HG03442 (cell line): ENCODE data around the gene ALDH16A1.

Source experiments
- ATAC-seq: cut with Tn5 transposase; IDR thresholded peaks from one replicate; pipeline ENCODE4 v1.9.1; 2021; ENCODE audit warnings: mild to moderate bottlenecking, moderate library complexity; ENCODE audit not compliant: unreplicated experiment

Gene ALDH16A1

DNA sequence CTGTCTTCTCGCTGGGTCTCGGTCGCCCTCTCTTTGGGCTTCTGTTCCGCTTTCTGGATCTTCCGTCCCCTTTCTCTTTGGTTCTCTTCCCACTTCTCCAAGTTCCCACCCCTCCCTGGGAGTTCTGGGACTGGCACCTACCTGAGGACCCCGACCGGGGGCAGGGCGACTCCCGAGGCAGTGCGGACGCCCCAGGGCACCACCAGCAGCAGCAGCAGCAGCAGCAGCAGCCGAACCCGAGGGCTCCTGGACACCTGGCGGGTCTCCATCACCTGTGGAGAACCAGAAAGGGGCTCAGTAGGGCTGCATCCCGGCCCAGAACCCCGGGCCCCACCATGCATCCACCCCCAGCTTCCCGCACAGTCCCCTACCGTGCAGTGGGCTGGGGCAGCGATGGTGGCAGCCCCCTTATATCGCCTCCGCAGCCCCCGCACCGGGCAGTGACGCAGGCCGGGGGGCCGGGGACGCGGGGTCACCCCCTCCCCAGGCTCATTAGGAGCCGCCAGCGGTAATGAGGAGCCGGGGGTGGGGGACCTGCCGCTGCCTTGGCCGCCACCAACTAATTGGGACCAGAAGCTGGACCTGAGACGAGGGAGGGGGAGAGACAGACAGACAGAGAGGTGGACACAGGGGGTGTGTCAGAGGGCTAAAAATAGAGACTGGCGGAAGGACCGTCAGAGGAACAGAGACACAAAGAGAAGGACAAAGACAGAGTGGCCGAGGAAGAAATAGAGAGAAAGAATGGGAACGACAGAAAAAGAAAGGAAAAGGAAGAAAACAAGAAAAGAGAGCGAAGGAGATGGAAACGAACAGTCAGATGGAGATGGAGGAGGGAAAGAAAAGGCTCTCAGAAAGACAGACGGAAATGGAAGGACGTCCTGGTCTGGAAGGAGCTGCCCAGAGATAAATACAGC, 29.7 kb upstream of the ALDH16A1 start, which contains the start of gene PTH2:
TSS of gene PTH2 (minus strand) at position 371 of the 914 bp plus-strand sequence. CDS start at position 269, 102 bp downstream.
- ATAC-seq: no peak

DNA sequence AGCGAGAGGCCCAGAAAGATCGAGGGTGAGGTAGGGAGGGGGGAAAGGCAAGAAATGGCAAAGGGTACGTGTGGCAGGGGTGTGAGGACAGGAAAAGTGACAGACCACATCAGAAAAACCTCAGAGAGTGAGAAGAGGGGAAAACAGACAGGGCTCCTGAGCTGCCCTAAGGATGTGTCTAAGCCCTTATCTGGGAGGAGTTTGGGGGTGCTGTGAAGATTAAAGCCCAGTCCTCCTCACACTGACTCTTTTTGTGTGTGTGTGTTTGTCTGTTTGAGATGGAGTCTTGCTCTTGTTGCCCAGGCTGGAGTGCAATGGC, 29.1 kb upstream of the ALDH16A1 start:
- no peak for ATAC-seq

DNA sequence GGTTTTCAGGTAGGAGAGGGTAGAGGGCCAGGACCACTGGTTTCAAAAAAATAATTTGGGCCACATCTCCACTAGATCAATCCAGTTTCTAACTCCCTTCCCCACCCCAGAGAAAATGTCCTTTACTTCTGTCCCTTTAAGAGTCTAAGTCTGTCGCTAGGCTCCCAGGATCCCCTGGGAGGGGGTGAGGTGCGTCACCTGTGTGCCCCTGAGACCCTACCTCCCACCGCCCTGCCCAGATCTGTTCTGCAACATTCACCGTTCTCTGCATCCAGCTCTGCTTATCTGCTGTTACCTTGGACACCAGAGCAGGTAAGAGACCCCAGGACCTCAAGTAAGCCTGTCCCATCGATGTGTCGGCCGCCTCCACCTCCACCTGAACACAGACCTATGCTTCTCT, 27.8 kb upstream of the ALDH16A1 start, which contains the start of gene GFY:
TSS of gene GFY (plus strand) at position 211 of the 400 bp plus-strand sequence. CDS start 1,043 bp downstream, outside the sequence.
- ATAC-seq: no peak

DNA sequence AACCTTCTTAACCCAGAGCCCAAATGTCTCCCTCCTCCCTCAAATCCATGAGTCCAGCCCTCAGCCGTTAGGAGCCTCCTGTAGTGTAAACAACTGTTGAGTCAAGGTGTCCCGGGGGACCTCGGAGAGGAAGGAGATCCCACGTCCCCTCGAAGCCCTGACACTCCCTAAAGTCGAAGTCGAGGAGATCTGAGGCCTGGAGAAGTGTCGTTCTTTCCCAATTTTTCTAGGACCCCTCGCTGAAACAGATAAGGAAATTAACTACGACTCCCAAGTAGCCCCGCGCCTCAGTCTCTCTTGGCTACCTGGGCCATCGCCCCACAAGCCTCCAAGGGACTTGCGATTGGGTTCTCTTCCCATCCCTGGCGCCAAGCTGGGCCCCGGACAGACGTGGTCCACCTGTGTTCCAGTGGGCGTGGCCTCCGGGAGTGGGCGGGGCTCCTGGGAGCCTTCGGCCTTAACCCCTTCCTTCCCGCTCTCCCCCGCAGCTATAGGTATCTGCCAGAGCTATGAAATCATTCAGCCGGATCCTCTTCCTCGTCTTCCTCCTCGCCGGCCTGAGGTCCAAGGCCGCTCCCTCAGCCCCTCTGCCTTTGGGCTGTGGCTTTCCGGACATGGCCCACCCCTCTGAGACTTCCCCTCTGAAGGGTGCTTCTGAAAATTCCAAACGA, 27.0 kb upstream of the ALDH16A1 start:
- no peak for ATAC-seq

DNA sequence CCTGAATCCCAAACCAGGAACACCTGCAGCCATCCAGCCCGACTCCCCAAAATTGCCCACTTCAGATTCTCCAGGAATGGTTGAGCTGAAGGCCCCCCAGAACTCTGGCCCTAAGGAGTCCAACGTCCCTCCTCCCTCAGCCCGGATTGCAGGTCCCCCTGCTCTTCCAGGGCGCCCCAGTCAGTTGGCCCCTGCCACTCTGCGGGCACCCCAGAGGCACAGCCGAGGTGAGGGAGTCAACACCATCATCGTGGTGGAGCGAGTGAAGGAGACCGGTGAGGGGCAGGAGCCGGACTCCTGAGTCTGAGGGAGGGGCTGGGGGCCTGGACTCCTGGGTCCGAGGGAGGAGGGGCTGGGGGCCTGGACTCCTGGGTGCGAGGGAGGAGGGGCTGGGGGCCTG, 25.7 kb upstream of the ALDH16A1 start:
- no peak for ATAC-seq

DNA sequence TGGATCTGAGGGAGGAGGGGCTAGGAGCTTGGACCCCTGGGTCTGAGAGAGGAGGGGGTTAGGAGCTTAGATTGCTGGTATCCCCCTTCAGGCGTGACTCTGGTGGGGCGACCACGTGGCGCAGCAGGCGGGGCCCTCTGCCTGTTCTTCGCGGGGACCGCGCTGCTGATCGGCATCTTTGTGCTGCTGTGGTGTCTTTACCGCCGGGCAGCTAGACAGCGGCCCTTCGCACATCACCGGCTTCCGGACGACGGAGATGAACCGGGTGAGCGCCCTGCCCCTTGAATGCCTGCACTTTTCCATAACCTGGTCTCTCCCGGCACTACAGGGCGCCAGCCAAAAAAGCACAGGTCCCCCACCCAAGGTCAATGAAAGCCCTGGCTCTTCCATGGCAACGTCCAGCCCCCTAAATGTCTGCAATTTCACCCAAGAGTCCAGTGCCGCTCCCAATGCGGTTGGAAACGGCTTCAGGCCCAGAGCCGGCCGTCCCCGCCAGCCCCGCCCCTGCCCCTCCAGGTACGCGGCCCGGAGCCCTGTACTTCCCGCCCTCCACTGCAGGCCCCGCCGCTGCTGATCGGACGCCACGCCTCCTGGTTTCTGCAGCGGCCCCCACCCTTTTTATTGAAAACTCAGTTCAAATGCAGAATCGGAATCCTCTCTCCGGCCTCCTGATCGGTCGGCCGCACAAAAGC, 25.0 kb upstream of the ALDH16A1 start:
- no peak for ATAC-seq

DNA sequence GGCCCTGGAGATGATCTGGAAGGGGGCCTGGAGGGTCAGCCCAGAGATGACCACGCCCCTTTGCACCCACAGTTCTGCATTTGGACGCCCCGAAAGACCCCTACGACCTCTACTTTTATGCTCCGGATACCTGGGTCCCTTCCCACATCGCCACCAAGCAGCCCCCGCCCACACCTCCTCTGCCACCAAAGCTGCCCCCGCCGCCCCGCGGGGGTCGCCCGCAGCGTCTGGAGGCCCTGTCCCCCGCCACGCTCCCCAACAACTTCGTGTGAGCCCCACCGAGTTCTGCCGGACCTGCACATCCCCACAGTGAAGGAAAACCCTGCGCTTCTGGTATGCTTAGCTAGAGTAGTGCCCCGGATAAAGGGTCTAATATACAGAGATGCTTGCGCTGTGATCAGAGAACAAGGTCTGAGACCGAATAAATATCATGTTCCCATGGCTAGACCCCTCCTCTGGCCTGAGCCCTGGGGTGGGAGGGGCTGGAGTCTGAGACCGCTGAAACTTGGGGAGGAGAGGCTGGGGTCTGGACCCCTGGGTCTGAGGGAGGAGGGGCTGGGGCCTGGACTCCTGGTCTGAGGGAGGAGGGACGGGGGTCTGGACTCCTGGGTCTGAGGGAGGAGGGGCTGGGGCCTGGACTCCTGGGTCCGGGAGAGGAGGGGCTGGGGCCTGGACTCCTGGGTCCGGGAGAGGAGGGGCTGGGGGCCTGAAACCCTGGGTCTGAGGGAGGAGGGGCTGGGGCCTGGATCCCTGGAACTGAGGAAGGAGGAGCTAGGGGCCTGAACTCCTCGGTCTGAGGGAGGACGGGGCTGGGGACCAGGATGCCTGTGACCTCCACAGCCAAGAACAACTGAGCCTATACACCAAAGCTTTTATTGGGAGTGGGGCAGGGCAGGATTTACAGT, 24.2 kb upstream of the ALDH16A1 start:
- no peak for ATAC-seq

DNA sequence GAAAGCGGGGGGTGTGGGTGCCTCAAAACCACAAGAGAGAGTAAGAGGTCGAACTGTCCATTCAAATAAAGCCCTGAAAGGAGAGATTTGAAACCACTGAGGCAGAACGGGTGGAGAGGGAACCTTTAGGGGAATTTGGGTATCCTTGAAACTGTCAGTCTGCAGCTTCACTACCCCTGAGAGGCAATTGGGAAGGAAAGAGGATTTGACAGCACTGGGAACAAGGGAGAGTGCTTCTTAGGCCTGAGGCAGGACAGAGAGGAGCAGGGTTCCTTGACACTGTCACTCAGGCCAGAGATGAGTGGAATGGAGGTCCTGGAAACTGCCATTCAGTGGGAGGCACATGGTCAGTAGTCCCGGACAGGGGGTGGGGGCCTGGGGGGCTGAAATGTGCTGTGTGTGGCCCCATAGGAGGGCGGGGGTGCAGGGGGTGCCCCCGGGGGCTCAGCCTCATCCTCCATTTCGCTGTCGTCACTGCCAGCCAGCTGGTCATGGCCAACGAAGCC, 22.8 kb upstream of the ALDH16A1 start:
- ATAC-seq: no peak

DNA sequence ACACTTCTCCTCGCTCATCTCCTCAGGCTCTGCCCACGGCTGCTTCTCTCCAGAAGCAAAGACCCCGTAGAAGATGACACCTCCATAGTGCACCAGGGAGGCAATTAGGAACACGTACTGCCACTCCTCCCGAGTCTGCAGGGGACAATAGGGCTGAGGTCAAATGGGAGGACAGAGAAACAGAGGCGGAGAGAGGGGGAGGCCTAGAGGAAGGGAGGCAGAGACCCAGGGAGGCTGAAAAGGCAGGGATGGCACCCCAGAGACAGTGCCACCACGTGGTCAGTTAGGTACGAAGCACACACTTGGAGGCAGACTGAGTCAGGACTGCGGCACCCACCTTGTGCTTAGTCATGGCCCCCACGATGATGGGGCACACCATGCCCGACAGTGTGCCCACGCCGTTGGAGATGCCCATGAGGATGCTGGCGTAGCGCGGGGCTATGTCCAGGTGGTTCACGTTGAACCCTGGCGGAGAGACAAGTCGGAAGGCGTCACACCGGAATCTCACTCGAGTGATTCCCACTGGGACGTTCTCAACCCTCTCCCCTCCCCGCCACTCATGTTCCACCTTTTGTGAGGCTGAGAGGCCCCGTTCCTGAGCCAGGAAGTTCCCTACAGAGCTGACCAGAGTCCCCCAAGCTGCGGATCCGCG, 22.2 kb upstream of the ALDH16A1 start:
- no peak for ATAC-seq

DNA sequence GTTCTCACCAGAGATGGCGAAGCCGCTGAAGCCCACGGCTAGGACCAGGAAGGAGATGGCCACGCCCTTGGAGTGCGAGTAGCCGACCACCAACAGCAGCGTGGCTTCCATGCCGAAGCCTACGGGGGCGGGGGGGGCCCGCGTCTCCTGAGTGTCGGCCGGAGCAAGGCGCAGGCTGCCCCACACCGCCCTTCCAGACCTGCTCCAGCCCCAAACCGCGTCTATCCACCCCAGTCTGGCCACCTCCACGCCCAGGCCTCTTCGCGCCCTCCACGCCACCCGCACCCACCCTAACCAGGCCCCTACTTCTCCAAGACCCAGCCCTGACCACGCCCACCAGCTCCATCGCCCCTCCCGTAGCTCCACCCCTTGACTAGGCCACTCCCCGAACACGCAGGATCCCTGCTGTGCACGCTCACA, 21.7 kb upstream of the ALDH16A1 start:
- no peak for ATAC-seq

DNA sequence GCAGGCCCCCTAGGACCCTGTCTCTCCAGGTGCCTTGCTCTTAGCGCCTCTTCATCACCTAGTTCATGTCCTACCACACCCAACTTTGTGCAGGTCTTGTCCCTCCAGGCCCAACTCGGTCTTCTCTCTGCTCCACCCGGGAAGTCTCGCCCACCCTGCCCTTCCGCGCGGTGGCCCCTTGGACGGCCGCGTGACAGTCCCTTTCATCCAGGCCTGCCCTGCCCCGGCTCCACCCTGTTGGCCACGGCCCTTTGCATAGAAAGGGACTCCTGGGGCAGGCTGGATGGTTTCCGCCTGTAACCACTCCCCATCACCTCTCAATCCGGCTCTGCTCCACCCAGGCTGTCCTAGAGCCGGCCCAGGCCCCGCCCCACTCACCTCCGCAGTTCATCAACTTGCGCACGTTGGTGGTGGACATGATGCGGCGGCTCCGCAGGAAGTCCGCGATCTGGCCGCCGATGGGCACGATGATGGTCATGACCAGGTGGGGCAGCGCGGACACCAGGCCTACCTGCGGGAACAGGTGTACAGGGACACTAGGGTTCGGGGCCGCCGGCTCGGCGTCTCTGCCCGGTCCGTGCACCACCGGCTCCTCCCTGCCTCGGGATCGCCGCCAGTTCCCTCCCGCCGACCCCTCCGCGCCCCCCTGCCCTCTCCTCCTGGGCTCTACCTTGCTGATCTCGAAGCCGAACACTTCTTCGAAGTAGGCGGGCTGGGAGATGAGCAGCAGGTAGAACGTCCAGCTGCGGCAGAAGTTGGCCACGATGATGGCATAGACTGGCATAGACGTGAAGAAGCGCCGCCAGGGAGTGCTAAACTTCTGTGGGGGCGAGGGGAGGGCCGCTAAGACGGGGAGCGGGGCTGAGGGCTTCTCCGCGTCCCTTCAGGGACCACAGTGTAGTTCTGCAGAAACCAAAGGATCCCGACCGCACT, 20.6 kb upstream of the ALDH16A1 start:
- ATAC-seq: no peak

DNA sequence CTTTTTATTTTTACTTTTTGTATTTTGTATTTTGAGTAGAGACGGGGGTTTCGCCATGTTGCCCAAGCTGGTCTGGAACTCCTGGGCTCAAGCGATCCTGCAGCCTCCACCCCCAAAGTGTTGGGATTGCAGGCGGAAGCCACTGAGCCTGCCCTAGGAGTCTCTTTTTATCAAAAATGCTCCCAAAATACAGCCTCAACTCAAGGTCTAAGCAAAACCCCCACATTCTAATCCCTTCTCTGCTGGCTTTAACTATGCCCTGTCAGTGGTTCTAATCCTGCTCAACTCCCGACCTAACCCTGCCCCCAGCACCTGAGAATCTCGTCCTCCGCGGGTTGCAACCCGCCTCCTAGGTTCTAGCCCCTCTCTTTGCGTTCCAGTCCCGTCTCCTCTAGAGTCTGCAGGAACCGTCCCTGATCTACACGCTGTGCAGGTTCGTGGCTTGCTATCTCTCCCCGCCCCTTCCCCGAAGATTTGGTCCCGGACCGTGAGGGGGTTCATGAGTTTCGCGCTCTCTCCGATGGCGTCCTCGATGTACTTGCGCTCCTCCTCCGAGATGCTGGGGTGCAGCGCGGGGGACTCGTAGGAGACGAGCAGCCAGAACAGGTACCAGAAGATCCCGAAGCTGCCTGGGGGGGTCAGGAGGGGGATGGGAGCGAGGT, 19.7 kb upstream of the ALDH16A1 start:
- ATAC-seq: no peak

DNA sequence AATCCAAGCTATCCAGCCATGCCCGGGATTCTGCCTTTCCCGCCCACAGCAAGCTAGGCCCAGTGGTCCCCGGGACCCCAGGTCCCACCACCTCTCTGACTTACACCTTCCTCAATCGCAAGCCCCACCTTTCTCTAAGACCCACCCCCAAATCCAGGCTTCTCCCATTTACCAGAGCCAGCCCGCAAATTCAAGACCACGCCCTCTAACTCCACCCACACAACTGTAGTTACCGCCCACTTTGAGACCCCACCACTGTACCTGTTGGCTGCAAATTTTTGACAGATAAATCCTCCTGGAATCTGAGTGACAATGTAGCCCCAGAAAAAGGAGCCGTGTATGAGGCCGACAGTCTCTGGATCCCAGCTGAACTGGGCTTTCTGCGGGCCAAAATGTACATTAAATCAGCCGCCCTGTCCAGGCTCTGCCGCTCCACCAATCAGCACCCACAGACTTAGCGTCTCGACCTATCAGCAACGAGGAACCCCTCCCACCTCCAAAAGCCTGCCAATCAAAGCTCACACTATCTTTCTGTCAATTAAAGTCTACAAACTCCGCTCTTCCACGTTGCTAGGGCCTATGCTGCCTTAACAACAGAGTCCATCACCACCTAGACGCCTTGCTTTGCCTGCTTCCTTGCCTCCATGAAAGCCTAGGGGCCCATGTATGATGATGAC, 18.0 kb upstream of the ALDH16A1 start:
- ATAC-seq: no peak

DNA sequence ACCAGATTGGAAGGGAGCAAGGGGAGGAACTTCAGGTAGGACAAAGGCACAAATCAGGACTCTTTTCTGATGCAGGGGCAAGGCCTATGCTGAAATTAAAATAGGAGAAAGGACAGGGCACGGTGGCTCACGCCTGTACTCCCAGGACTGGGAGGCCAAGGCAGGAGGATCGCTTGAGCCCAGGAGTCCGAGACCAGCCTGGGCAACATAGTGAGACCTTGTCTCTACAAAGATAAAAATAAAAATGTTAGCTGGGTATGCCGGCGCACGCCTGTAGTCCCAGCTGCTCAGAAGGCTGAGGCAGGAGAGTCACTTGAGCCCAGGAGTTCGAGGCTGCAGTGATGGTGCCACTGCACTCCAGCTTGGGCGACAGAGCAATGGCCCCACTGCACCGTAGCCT, 17.4 kb upstream of the ALDH16A1 start:
- ATAC-seq: no peak

DNA sequence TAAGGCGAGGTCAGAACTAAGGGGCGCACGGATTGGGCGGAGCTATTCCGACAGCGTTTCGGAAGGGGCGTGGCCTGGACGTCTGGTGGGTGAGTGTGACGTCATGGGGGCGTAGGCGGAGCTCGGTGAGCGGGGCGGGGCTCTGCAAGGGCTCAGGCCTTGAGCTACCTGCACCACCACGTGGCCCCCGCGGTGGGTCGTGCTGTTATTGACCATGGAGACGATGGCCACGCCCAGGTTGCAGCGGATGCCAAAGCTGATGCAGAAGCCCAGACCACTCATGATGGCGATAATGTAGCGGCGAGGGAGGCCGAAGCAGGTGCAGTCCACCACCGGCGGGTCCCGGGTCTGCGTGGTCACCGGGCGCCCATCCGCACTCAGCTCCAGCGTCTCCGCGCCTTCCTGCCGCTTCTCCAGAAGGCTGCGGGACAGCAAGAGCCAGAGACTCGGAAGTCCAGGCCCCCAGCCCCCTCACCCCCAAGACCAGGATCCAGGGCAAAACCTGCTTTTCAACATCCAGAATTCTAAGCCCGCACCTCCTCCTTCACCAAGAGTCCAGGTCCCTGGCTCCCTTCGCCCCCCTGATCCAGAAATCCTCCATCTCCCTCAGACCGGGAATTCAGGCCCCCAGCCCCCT, 16.5 kb upstream of the ALDH16A1 start:
- ATAC-seq: no peak

DNA sequence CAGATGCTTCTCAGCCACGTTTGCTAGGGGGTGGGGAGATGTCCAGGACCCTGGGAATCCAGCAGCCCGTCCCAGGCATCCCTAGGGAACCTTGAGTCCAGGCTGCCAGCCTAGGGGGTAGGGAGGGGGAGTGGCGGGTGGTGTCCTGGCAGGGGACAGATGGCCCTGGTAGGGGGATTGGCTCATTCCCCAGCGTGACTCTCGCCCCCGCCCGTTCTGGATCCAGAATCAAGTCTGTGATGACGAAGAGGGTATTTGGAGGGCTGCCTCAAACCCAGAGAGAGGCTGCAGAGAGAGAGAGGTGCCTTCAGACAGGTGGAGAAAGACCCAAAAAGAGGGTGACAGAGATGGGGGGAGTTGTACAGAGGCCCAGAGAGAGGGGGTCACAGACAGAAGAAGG, 15.8 kb upstream of the ALDH16A1 start:
- ATAC-seq: no peak

DNA sequence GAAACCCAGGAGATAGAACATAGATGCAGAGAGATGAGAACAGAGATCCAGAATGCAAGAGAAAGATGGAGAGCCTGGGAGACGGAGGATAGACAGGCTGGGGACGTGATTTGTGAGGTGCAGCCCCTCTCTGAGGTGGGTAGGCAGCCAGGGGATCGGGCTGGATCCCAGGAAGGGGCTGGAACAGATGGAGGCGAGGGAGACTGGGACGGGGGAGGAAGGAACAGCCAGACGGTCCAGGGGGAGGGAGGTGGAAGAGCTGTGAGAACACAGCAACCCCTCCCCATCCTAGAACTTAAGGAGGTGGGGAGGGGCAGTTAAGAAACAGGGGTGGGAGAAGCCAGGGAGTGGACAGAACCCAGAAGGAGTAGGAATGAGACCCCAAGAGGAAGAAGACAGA, 14.8 kb upstream of the ALDH16A1 start:
- no peak for ATAC-seq
